ENCODE results near the gene PTK7.
"Not testable (repeated sequence)": the region's sequence is repeated elsewhere in the genome, so short reads cannot be mapped to it uniquely, and the experiment has no call there.

Gene PTK7

DNA sequence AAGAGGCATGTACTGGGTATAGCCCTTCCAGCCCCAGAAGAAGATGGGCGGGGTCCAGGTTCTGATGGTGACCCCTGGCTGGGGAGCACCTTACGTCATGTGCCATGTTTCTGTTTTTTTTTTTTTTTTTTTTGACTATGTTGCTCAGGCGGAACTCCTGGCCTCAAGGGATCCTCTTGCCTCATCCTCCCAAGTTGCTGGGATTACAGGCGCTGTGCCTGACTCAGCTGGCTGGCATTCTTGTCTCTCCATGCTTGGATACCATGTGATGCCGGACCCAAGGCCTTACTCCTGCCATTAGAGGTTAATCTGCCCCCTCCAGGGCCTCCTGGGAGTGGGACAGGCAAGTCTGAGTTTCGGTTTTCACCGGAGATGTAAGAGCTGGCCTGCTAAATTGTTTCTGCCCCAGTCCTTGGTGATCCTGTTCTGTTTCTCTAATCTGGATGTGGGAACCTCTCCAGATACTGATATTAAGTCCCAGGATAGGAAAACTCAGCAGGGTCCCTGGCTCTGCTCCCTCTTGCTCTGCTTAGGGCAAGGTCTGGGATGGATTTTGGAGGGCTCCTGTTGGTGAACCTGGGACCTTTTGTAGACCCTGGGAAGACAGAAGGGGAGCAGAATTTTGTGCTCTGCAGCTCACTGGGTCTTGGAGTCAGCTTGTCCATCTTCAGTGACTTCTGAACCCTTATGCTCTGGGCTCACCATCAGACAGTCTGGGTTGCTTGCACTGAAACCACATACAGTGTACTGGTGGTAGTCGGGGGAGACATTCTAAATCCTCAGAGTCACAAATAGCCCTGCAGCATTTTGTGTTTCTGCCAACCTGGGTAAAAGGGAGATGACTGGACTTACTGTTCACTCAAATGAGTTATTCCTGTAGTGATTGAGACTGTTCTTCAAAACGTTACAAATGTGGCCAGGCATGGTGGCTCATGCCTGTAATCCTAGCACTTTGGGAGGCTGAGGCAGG, 45.1 kb downstream of the PTK7 start:
- no peak for DNase-seq

DNA sequence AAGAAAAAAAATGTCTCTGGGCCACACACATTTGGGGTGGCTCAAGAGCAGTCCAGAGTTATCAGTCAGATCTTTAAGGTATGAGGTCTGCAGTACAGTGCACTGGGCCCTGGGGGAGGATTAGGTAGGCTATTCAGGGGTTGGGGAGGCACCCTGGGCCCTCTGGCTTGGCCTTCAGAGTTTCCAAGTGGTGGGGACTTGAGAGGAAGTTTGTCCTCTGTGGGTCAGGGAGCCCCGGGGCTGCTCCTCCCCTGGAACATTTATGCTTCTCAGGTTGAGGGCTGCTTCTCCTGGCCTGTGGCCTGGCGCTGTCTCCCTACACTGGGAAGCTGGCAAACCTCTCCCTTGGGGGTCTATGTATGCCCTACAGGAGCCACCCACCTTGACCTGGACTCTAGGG, 46.0 kb downstream of the PTK7 start:
- no peak for DNase-seq

DNA sequence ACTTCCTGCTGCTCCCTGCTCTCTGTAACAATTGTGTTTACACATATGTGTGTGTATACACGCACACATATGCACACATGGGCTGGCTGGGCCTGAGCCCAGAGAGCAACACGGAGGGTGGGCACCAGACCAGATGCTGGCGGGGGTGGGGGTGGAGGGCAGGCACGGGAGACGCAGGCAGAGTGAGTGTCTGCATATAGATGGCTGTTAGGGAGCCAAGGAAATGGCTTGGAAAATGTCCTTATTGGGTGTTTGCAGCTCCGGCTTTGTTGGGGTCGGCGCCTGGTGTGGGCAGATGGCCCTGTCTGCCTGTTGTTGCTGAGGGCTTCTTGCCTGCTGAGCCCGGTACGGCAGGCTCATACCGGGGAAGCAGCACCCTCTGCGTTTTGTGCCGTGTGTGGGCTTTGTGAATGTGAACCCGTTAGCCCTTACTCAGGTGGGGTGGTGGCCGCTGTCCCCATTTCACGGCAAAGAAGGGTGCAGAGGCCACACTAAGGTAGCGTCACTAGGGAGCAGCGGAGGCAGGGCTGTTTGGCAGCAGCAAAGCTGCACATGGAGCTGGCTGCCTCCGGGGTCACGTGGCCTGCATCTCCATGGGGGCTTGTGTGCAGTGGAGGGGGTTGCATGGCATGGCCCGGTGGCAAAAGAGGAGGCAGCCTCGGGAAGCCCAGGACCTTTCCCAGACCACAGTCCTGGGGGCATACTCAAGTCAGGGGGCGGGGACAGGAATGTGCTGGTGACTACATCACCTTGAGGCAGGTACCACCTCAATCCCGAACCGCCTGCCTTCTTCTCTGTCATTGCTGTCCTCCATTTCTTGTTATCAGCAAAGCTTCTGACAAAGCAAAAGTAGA, 47.6 kb downstream of the PTK7 start:
- DNase-seq, result no peak

DNA sequence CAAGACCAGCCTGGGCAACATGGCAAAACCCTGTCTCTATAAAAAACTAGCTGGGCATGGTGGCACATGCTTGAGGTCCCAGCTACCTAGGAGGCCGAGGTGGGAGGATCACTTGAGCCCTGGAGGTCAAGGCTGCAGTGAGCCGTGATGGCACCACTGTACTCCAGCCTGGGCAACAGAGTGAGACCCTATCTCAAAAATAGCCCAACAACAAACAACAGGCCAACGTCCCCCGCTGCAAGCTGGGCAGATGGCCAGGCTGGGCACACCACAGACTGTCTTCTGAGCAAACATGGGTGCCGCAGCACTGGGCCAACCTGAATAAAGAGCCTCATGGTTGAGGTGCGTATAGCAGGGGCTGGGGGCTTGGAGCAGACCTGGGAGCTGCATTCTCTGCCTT, 48.4 kb downstream of the PTK7 start:
- no peak for DNase-seq

DNA sequence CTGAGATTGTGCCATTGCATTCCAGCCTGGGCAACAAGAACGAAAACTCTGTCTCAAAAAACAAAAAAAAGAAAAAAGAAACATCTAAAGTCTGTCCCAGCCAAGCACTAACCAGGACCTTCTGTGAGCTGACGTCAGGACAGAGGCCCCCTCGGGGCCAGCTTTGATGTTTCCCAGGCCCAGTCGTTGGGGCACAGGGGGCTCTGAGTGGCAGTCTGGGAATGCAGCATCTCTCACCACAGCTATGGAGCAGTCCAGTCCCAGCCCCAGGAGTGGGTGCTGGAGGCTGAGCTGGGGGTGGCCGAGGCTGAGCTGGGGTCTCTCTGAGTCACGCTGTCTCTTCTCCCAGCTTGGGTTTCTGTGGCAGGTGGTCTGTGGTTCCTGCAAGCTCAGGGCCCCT, 49.0 kb downstream of the PTK7 start:
- DNase-seq, result no peak

DNA sequence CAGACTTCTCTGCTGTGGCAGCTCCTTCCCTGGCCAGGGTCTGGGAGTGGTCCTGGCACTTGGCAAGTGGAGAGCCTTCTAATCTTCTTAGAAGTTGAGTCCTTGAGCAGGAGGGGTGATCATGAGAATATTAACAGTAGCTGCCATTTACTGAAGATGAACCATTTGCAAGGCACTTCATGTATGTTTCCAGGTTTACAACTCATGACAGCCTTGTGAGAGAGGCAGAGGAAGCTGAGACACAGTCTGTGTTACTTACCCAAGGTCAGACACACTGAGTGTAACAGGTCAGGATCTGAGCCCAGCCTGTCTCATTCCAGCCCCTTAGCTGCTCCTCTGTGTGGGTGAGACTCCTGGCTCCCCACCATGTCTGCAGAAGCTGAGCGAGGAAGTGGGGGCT, 49.4 kb downstream of the PTK7 start:
- DNase-seq, result no peak

DNA sequence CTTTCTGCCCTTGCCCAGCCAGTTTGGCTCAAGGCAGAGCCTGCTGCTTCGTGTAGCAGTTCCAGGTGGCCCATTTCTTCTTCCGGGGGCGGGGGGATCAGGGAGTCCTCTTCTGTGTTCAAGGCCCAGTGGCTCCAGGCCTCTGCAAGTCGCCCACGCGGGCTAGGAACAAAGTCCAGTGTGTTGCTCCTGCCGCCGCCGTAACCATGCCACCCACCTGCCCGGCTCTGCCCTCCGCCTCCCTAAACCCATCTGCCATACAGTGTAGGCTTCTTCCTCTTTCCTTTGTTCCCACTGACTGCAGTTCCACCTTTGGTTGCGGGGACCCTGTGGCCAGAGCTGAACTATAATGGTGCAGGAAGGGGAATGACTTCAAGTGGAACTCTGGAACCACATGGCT, 51.1 kb downstream of the PTK7 start:
- no peak for DNase-seq

DNA sequence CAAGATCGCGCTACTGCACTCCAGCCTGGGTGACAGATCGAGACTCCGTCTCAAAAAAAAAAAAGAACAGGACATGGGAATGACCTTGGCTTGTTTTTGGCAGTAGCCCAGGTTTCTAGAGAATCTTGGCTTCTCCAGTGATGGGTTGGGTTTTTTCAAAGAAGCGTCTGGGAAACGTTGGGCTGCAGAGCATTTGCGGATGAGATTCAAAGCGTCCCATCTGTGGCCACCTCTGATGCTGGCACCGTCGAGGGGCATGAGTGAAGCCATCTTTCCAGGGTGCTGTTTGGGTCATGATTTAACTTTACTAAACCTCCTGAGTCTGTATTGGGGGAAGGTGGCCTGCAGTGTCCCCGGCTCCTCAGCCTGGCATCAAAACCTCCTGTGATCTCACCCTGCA, 51.8 kb downstream of the PTK7 start:
- no peak for DNase-seq

DNA sequence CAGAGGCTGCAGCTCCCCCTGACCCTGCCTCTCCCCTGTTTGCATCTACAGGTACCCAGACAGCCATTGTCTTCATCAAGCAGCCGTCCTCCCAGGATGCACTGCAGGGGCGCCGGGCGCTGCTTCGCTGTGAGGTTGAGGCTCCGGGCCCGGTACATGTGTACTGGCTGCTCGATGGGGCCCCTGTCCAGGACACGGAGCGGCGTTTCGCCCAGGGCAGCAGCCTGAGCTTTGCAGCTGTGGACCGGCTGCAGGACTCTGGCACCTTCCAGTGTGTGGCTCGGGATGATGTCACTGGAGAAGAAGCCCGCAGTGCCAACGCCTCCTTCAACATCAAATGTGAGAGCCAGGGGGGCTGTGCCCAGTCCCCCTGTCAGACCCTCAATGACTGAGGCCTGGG, 52.8 kb downstream of the PTK7 start:
- no peak for DNase-seq

DNA sequence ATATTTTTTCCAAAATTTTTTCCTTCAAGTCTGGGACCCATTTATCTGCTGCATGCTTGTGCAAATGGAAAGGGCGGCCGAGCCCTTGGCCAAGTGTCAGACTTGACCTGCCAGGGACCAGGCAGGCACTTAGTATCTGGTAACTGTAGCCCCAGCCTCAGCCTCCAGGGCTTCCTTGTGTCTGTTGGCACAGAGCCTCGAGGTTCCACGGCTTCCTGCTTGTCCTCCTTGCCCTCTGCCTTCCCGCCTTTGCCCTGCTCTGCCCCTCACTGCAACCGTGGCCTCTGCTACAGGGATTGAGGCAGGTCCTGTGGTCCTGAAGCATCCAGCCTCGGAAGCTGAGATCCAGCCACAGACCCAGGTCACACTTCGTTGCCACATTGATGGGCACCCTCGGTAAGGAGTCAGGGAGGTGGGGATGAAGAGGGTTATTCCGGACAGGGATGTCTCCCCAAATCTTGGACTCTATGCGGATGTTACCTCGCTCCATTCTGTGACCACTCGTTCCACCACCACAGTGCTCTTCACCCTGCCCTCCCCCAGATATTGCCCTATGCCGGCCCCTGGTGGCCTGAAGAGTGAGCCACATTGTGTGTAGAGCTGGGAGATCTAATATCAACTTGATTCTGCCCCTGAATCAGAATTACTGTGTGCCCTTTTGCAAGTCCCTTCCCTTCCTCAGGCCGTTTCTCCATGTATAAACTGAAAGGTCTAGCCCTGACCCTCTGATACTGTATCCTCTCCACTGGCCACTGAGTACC, 53.5 kb downstream of the PTK7 start:
- DNase-seq, result no peak

DNA sequence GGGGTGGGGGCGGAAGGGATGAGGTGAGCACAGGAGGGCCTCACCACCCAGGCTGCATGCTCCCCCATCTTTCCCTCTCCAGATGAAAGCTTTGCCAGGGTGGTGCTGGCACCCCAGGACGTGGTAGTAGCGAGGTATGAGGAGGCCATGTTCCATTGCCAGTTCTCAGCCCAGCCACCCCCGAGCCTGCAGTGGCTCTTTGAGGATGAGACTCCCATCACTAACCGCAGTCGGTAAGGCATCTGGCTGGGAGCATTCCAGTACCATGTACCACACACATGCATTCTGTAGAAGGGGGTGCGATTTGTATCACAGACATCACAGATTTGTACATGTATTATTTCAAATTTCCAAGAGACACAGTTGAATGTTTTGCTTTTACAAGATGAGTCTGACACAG, 54.3 kb downstream of the PTK7 start:
- DNase-seq, result no peak

DNA sequence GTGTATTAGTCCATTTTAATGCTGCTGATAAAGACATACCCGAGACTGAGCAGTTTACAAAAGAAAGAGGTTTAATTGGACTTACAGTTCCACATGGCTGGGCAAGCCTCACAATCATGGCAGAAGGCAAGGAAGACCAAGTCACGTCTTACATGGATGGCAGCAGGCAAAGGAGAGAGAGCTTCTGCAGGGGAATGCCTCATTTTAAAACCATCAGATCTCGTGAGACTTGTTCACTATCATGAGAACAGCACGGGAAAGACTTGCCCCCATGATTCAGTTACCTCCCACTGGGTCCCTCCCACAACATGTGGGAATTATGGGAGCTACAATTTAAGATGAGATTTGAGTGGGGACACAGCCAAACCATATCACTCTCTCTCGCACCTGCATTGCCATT, 55.3 kb downstream of the PTK7 start:
- DNase-seq, result not testable (repeated sequence)

DNA sequence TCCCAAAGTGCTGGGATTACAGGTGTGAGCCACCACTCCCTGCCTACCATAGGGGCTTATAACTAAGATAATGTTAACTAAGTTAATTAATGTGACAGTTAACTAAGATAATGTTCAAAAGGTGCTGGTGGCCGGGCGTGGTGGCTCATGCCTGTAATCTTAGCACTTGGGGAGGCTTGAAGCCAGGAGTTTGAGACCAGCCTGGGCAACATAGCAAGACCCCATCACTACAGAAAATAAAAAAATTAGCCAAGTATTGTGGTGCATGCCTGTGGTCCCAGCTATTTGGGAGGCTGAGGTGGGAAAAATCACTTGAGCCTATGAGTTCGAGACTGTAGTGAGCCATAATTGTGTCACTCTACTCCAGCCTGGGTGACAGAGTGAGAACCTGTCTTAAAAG, 62.2 kb downstream of the PTK7 start:
- DNase-seq, result no peak

DNA sequence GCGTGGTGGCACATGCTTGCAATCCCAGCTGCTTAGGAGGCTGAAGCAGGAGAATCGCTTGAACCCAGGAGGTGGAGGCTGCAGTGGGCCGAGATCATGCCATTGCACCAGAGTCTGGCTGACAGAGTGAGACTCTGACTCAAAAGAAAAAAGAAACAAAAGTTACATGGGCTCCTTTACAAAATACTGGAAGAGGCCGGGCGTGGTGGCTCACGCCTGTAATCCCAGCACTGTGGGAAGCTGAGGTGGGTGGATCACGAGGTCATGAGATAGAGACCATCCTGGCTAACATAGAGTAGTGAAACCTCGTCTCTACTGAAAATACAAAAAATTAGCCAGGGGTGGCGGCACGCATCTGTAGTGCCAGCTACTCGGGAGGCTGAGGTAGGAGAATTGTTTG, 63.9 kb downstream of the PTK7 start:
- DNase-seq, result not testable (repeated sequence)

DNA sequence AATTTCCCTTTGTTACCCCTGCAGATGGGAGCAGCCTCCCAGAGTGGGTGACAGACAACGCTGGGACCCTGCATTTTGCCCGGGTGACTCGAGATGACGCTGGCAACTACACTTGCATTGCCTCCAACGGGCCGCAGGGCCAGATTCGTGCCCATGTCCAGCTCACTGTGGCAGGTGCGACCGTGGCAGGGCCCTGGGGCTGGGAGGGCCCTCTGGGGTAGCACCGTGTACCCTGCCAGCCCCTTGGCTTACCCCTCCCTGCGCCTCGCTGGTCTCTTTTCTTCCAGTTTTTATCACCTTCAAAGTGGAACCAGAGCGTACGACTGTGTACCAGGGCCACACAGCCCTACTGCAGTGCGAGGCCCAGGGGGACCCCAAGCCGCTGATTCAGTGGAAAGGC, 65.5 kb downstream of the PTK7 start:
- DNase-seq, result no peak

DNA sequence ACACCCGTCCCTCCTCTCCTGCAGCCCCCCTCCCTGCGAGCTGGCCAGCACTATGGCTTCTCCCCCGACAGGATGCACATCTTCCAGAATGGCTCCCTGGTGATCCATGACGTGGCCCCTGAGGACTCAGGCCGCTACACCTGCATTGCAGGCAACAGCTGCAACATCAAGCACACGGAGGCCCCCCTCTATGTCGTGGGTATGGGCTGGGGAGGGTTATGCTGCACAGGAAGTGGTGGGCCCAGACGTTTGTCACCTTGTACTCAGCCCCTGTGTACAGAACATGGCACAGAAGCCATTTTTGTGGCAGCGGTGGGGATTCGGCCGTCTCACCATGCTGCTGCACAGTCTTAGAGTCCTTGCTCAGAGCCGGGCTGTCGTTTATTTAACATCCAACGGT, 66.0 kb downstream of the PTK7 start:
- DNase-seq, result no peak

DNA sequence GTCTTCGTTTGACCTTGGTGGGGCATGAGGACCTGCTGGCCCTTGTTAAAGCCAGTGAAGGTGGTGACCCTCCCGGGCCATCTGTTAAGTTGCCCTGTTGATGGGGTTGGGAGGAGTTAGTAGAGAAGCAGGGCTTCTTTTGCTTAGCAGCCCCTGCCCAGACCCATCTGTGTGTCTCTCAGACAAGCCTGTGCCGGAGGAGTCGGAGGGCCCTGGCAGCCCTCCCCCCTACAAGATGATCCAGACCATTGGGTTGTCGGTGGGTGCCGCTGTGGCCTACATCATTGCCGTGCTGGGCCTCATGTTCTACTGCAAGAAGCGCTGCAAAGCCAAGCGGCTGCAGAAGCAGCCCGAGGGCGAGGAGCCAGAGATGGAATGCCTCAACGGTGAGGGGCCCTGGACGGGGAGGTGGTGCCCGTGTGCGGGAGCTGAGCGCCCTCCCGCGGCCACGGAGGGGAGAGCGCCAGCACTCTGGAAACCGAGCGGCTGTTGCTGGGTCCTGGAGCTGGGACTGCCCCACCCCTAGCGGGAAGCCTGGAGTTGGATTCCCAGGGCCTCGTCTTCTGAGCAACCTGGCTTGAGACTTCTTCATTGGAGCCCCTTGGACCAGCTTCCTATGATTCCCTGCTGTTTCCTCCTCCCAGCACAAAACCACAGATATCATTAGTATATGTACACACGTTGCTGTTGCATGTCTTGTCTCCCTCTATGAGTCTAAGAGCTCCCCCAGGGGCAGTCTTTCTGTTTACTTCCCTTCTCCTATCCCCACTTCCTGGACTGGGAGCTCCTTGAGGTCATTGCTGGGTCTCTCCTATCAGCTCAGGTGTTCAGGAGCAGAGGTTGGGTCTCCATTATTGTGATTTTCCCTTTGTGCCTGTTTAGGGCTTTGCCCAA, 67.4 kb downstream of the PTK7 start:
- DNase-seq, result peak; percentile 75

DNA sequence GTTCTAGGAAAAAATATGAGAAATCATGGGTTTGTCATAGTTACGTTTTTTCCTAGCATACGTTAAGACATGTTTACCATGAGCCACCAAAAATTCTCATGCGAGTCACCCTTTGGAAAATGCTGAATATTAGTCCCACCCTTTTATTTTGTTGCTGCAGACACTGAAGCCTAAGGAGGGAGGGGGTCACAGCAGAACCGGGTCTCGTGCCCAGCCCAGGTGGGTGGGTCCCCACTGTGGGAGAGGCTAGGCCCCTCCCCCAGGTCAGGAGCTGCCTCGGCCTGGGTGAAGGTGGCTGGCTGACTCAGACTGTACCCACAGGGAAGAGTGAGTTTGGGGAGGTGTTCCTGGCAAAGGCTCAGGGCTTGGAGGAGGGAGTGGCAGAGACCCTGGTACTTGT, 68.8 kb downstream of the PTK7 start:
- DNase-seq, result no peak

DNA sequence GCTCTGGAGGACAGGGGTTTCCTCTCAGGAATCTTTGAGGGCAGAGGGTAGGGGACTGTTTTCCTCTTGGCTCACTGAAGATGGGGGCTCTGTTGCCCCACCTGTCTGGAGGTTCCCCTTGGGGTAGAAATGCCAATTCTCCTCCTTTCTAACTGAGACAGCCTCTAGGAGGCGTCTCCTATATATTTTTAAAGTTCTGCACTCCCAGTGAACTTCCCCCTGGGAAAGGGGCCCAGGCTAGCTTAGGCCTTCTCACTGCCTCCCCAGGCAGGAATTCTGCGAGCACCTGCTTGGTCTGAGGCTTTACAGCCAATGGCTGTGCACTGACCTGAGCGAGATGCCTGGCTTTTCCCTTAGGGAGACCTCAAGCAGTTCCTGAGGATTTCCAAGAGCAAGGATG, 70.1 kb downstream of the PTK7 start:
- no peak for DNase-seq

DNA sequence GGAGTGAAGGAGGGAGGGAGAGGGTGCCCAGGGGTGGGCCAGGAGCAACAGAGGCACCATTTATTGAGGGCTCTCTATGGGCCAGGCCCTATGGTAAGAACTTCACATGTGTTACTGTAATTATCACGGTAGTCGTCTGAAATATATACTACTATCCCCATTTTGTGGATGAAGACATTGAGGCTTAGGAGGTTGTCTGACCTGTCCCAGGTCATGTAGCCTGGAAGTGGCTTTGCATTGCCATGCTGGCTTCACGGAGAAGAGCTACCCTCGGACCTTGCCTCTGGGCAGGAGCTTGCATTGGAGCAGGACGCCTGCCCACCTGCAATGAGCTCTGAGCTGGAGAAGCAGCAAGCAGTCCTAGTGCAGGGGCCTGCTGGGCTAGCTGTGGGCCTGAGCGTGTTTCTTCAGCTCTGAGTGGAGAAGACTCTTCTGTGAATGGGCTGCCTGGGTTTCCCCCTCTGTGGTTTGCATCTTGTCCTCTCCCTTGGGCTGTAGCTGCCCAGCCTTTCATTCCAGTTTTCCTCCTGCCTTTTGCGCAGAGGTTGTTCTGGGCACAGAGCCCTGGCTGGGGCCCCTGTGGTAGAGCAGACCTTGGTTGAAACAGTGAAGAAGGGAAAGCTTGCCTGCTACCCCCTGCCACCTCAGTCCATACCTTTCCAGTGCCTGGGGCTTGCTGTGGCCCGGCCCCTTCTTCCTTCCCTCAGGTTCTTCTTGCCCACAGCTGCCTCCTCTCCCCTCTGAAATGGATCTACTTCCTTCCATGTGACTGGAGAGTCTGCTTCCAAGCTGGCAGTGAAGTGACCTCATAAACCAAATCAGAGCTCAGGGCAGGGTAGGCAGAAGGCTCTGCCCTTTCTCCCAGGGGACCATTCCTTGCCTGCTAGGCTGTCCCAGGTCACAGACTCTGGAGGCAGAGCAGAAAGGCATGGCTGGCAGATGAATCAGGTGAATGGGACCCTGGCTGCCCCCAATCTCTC, 70.9 kb downstream of the PTK7 start:
- no peak for DNase-seq
